HCT116 (cell line): Measurements from ENCODE around the gene TBX20. TPM values are rescaled to one million over a fixed set of nuclear protein-coding genes. Genes with fewer than 3 reads are reported as not detected.

Experiments
- ATAC-seq: fragments of 200-7000 bp; cut with Tn5 transposase; 2 replicates; pipeline ENCODE4 v1.9.1; 2020; ENCODE audit warnings: mild to moderate bottlenecking, moderate library complexity
- BruUV-seq: library from RNA; stranded (reverse); fragments of 400-500 nt; replicated peaks from 2 replicates; lab custom pipeline; 2021; lab: Mats Ljungman, UMichigan
- CTCF ChIA-PET: fragments of 300-600 bp; sonication (Branson Sonifier 250); formaldehyde crosslinking; loops from one replicate; lab custom pipeline; 2021; ENCODE audit warnings: antibody characterized with exemption; lab: Charles Lee
- POLR2A ChIA-PET: fragments of 300-600, 350-600 bp; sonication (Branson Sonifier 250); formaldehyde crosslinking; loops from one replicate; lab custom pipeline; 2021; ENCODE audit warnings: antibody characterized with exemption; lab: Charles Lee
- RAD21 ChIA-PET, 2 experiments: fragments of 300-600 bp; sonication (Branson Sonifier 250); formaldehyde crosslinking; loops; one replicate each; lab custom pipeline; 2023; ENCODE audit warnings: low total read pairs in 2 of 2; ENCODE audit not compliant: uncharacterized antibody in 2 of 2, unreplicated experiment in 2 of 2, low non-redundant PET in 1 of 2; lab: Charles Lee
- DNase-seq: peaks from one replicate; pipeline ENCODE4 v3.0.0-alpha.2; 2010; ENCODE audit warnings: low read depth, low spot score
- H2AFZ ChIP-seq: fragments of 200-600 bp; shearing (Covaris generic), sonication (generic); 2 replicates; pipeline ENCODE4 v1.6.1; 2017; ENCODE audit warnings: low read depth, mixed run types, mixed read lengths, antibody characterized with exemption, low read length; ENCODE audit not compliant: poor library complexity, severe bottlenecking
- H3K27ac ChIP-seq: 2 replicates; pipeline ENCODE4 v1.5.1; 2012; ENCODE audit warnings: low read depth, low read length
- H3K27me3 ChIP-seq: fragments of 200-600 bp; sonication (generic); 2 replicates; pipeline ENCODE4 v1.6.1; 2016; ENCODE audit warnings: mixed run types, low read length, mixed read lengths; ENCODE audit not compliant: insufficient read depth
- H3K36me3 ChIP-seq, 2 experiments: fragments of 200-500 bp in 1 of 2; fragments of 200-600 bp in 1 of 2; sonication (Bioruptor generic) in 1 of 2; sonication (generic) in 1 of 2; 2 replicates each; pipeline versions ENCODE4 v1.5.1 to v1.6.1; 2014 to 2016; ENCODE audit warnings: low read length in 2 of 2, inconsistent platforms in 1 of 2, mixed read lengths in 1 of 2, mixed run types in 1 of 2; ENCODE audit not compliant: insufficient read depth in 2 of 2, control insufficient read depth in 1 of 2
- H3K4me1 ChIP-seq, 2 experiments: fragments of 200-600 bp in 1 of 2; sonication (generic) in 1 of 2; 2 replicates each; pipeline versions ENCODE4 v1.5.1 to v1.6.1; 2012 to 2017; ENCODE audit warnings: low read length in 2 of 2, inconsistent platforms in 1 of 2, mild to moderate bottlenecking in 1 of 2, mixed read lengths in 1 of 2, mixed run types in 1 of 2, moderate library complexity in 1 of 2; ENCODE audit not compliant: insufficient read depth in 2 of 2, control insufficient read depth in 1 of 2
- H3K4me2 ChIP-seq: fragments of 200-600 bp; sonication (generic); 2 replicates; pipeline ENCODE4 v1.6.1; 2017; ENCODE audit warnings: mixed run types, low read length, mixed read lengths
- H3K4me3 ChIP-seq, 2 experiments: fragments of 200-600 bp in 1 of 2; sonication (generic) in 1 of 2; replicated peaks in 1 of 2; 2 replicates each; pipeline ENCODE4 v1.5.1; 2011 to 2016; ENCODE audit warnings: low read length in 2 of 2, control low read depth in 1 of 2, low read depth in 1 of 2, mild to moderate bottlenecking in 1 of 2, mixed read lengths in 1 of 2, mixed run types in 1 of 2
- H3K79me2 ChIP-seq: fragments of 200-600 bp; sonication (generic); 2 replicates; pipeline ENCODE4 v1.6.1; 2017; ENCODE audit warnings: mild to moderate bottlenecking, mixed run types, low read length, moderate library complexity, mixed read lengths; ENCODE audit not compliant: insufficient read depth
- H3K9ac ChIP-seq: fragments of 200-600 bp; sonication (generic); 2 replicates; pipeline ENCODE4 v1.6.1; 2016; ENCODE audit warnings: low read length, mixed read lengths
- H3K9me2 ChIP-seq: fragments of 200-600 bp; sonication (generic), shearing (Covaris generic); 2 replicates; pipeline ENCODE4 v1.6.1; 2017; ENCODE audit warnings: mixed run types, mild to moderate bottlenecking, moderate library complexity; ENCODE audit not compliant: insufficient read depth
- H3K9me3 ChIP-seq, 2 experiments: fragments of 200-500 bp in 1 of 2; fragments of 200-600 bp in 1 of 2; sonication (Bioruptor generic) in 1 of 2; sonication (generic) in 1 of 2; 2 replicates each; pipeline ENCODE4 v1.6.1; 2014 to 2017; ENCODE audit warnings: low read length in 2 of 2, mixed read lengths in 2 of 2, inconsistent platforms in 1 of 2, low read depth in 1 of 2, mild to moderate bottlenecking in 1 of 2, mixed run types in 1 of 2, moderate library complexity in 1 of 2; ENCODE audit not compliant: control insufficient read depth in 1 of 2, insufficient read depth in 1 of 2
- H4K20me1 ChIP-seq: fragments of 200-600 bp; sonication (generic), shearing (Covaris generic); 2 replicates; pipeline ENCODE4 v1.6.1; 2017; ENCODE audit warnings: mixed run types, mild to moderate bottlenecking, moderate library complexity; ENCODE audit not compliant: insufficient read depth
- CBX3 ChIP-seq: IDR thresholded peaks from 2 replicates; pipeline ENCODE4 v1.6.1; 2012; ENCODE audit warnings: low read depth
- CEBPB ChIP-seq: IDR thresholded peaks from 2 replicates; pipeline ENCODE4 v1.6.1; 2012; ENCODE audit warnings: low read depth
- EGR1 ChIP-seq: IDR thresholded peaks from 2 replicates; pipeline ENCODE4 v1.6.1; 2012; ENCODE audit warnings: low read depth
- ELF1 ChIP-seq: IDR thresholded peaks from 2 replicates; pipeline ENCODE4 v1.6.1; 2012; ENCODE audit warnings: low read depth, borderline replicate concordance
- EZH2phosphoT487 ChIP-seq: fragments of 200-600 bp; IDR thresholded peaks from 2 replicates; pipeline ENCODE4 v1.6.1; 2018; ENCODE audit warnings: antibody characterized with exemption, borderline replicate concordance
- FOSL1 ChIP-seq: IDR thresholded peaks from 2 replicates; pipeline ENCODE4 v1.6.1; 2012; ENCODE audit warnings: low read depth
- JUND ChIP-seq: IDR thresholded peaks from 2 replicates; pipeline ENCODE4 v1.6.1; 2012
- RAD21 ChIP-seq: IDR thresholded peaks from 2 replicates; pipeline ENCODE4 v1.6.1; 2012; ENCODE audit warnings: low read depth, mild to moderate bottlenecking
- SIN3A ChIP-seq: IDR thresholded peaks from 2 replicates; pipeline ENCODE4 v1.6.1; 2012; ENCODE audit warnings: low read depth
- SRF ChIP-seq: IDR thresholded peaks from 2 replicates; pipeline ENCODE4 v1.6.1; 2012; ENCODE audit warnings: low read depth
- TCF7L2 ChIP-seq: IDR thresholded peaks from 2 replicates; pipeline ENCODE4 v1.7.0; 2011; ENCODE audit warnings: borderline replicate concordance, inconsistent platforms; ENCODE audit not compliant: insufficient read depth, insufficient read length; ENCODE audit errors: extremely low read depth
- YY1 ChIP-seq: IDR thresholded peaks from 2 replicates; pipeline ENCODE4 v1.6.1; 2011; ENCODE audit warnings: low read length, low read depth, moderate library complexity, mild to moderate bottlenecking; ENCODE audit not compliant: insufficient replicate concordance; ENCODE audit errors: extremely low read depth
- ZFX ChIP-seq: fragments of 450-650 bp; IDR thresholded peaks from 2 replicates; pipeline ENCODE4 v1.6.1; 2017
- ZNF274 ChIP-seq: fragments of 200-500 bp; sonication (Bioruptor generic); IDR thresholded peaks from 2 replicates; pipeline ENCODE4 v1.6.1; 2014; ENCODE audit warnings: mild to moderate bottlenecking, low read depth, low read length, inconsistent platforms
- intact Hi-C: fragments of 100-400 bp; cut with micrococcal nuclease; formaldehyde crosslinking; loops from 2 replicates; pipeline ENCODE4 v1.10.0; 2022
- total RNA-seq: library from RNA; stranded (reverse); gene quantifications from one replicate; pipeline ENCODE4 v1.2.1, GENCODE V29; 2021; ENCODE audit not compliant: unreplicated experiment
- TF ChIP-seq, protein P1 (sequence below): IDR thresholded peaks from 2 replicates; pipeline ENCODE4 v1.6.1; 2012
- TF ChIP-seq, protein P2 (sequence below): IDR thresholded peaks from 2 replicates; pipeline ENCODE4 v1.6.1; 2011; ENCODE audit warnings: mild to moderate bottlenecking, low read length, moderate library complexity; ENCODE audit not compliant: insufficient replicate concordance; ENCODE audit errors: extremely low read depth
- TF ChIP-seq, protein P3 (sequence below): IDR thresholded peaks from 2 replicates; pipeline ENCODE4 v1.6.1; 2012; ENCODE audit warnings: low read depth
- TF ChIP-seq, protein P4 (sequence below), 3 experiments: fragments of 200-600 bp in 1 of 3; sonication (generic) in 1 of 3; IDR thresholded peaks in 2 of 3; conservative IDR thresholded peaks in 1 of 3; 2 replicates each; pipeline ENCODE4 v1.5.1; 2012 to 2017; ENCODE audit warnings: low read depth in 2 of 3, low read length in 2 of 3, antibody characterized with exemption in 1 of 3, borderline replicate concordance in 1 of 3, control low read depth in 1 of 3, mild to moderate bottlenecking in 1 of 3, mixed read lengths in 1 of 3, mixed run types in 1 of 3, moderate library complexity in 1 of 3; ENCODE audit not compliant: insufficient read depth in 1 of 3

Gene TBX20
- total RNA-seq, 1 experiment from 2014 or later: not detected

DNA sequence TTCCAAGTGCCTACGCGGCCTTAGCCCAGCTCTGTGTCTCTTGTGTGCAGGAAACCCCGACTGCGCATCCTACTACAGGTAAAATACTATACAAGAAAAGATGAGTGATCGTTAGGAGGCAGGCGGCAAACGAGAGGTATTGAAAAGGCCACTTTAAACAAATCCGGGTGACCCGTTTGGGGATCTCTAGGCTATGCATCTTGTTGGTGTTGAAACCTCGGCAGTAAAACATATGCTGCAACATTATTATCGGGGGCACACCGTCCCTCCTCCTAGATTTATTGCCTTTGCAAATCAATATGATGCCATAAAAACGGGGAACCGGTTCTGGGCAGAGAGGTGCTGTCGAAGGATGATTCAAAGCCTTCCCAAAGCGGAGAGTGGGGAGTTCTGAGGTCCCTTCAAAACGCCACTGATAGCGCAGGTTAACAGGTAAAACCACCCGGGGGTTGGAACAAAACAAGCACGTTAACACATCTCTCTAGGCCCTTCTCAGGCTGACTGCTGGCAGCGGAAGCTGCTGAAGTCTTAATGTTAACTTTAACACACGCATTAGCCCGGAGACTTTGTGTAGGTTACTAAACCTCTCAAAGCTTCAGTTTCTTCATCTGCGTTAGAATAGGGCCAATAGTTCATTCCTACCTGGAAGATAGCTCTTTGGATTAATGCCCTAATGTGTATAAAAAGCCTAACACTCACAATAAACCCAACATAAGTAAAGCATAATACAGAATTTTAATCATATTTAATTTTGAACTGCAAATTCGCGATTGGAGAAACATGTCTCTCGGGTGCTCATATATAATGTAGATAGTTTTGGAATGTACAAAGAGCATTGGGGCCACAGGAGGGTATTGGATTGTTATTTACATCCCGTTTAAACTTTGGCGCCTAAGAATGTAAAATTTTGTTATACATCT lies 2.6 kb upstream of the TBX20 start:
- H3K9me2 ChIP-seq: no peaks in the 10 kb centered on the region
- intact Hi-C loops: no loop called here
- ChIA-PET RAD21 (no interaction called here), POLR2A (no interaction called here), CTCF (no interaction called here)
- no peaks in the 10 kb centered on the region for H3K36me3 ChIP-seq
- H3K4me1 ChIP-seq: no peaks in the 10 kb centered on the region
- DNase-seq (no peak), ATAC-seq (no peak)
- BruUV-seq: no TSS peak
- H3K9ac ChIP-seq: no peak overlapping the region
- no peak for TF ChIP-seq TCF7L2
- TF ChIP-seq CBX3: no peak
- no peak for TF ChIP-seq CEBPB
- TF ChIP-seq YY1: no peak
- TF ChIP-seq SRF: no peak
- no peak for TF ChIP-seq ZNF274
- TF ChIP-seq ZFX: no peak
- TF ChIP-seq, protein P1, sequence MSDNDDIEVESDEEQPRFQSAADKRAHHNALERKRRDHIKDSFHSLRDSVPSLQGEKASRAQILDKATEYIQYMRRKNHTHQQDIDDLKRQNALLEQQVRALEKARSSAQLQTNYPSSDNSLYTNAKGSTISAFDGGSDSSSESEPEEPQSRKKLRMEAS: no peak
- TF ChIP-seq, protein P2, sequence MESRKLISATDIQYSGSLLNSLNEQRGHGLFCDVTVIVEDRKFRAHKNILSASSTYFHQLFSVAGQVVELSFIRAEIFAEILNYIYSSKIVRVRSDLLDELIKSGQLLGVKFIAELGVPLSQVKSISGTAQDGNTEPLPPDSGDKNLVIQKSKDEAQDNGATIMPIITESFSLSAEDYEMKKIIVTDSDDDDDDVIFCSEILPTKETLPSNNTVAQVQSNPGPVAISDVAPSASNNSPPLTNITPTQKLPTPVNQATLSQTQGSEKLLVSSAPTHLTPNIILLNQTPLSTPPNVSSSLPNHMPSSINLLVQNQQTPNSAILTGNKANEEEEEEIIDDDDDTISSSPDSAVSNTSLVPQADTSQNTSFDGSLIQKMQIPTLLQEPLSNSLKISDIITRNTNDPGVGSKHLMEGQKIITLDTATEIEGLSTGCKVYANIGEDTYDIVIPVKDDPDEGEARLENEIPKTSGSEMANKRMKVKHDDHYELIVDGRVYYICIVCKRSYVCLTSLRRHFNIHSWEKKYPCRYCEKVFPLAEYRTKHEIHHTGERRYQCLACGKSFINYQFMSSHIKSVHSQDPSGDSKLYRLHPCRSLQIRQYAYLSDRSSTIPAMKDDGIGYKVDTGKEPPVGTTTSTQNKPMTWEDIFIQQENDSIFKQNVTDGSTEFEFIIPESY: no peak
- TF ChIP-seq, protein P3, sequence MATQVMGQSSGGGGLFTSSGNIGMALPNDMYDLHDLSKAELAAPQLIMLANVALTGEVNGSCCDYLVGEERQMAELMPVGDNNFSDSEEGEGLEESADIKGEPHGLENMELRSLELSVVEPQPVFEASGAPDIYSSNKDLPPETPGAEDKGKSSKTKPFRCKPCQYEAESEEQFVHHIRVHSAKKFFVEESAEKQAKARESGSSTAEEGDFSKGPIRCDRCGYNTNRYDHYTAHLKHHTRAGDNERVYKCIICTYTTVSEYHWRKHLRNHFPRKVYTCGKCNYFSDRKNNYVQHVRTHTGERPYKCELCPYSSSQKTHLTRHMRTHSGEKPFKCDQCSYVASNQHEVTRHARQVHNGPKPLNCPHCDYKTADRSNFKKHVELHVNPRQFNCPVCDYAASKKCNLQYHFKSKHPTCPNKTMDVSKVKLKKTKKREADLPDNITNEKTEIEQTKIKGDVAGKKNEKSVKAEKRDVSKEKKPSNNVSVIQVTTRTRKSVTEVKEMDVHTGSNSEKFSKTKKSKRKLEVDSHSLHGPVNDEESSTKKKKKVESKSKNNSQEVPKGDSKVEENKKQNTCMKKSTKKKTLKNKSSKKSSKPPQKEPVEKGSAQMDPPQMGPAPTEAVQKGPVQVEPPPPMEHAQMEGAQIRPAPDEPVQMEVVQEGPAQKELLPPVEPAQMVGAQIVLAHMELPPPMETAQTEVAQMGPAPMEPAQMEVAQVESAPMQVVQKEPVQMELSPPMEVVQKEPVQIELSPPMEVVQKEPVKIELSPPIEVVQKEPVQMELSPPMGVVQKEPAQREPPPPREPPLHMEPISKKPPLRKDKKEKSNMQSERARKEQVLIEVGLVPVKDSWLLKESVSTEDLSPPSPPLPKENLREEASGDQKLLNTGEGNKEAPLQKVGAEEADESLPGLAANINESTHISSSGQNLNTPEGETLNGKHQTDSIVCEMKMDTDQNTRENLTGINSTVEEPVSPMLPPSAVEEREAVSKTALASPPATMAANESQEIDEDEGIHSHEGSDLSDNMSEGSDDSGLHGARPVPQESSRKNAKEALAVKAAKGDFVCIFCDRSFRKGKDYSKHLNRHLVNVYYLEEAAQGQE: no peak
- TF ChIP-seq RAD21: no peak
- TF ChIP-seq EZH2phosphoT487: no peak
- no peak for TF ChIP-seq ELF1
- no peak for TF ChIP-seq JUND
- TF ChIP-seq SIN3A: no peak
- TF ChIP-seq EGR1: no peak
- TF ChIP-seq, protein P4, sequence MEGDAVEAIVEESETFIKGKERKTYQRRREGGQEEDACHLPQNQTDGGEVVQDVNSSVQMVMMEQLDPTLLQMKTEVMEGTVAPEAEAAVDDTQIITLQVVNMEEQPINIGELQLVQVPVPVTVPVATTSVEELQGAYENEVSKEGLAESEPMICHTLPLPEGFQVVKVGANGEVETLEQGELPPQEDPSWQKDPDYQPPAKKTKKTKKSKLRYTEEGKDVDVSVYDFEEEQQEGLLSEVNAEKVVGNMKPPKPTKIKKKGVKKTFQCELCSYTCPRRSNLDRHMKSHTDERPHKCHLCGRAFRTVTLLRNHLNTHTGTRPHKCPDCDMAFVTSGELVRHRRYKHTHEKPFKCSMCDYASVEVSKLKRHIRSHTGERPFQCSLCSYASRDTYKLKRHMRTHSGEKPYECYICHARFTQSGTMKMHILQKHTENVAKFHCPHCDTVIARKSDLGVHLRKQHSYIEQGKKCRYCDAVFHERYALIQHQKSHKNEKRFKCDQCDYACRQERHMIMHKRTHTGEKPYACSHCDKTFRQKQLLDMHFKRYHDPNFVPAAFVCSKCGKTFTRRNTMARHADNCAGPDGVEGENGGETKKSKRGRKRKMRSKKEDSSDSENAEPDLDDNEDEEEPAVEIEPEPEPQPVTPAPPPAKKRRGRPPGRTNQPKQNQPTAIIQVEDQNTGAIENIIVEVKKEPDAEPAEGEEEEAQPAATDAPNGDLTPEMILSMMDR (IDR thresholded peaks at IDR 0.05 in 2 of 3, conservative IDR thresholded peaks at IDR 0.05 in 1 of 3; ENCODE audit: borderline replicate concordance in 1 of 3, insufficient read depth in 1 of 3, low read depth in 2 of 3, low read length in 2 of 3): no peak
- TF ChIP-seq FOSL1: no peak
- H3K4me3 ChIP-seq: no peak overlapping the region
- no peaks in the 10 kb centered on the region for H4K20me1 ChIP-seq
- H3K4me2 ChIP-seq: no peak overlapping the region
- H3K27ac ChIP-seq: no peak overlapping the region
- H3K27me3 ChIP-seq: peaks cover 13% of the 10 kb centered on the region
- H3K79me2 ChIP-seq: no peaks in the 10 kb centered on the region
- no peak overlapping the region for H2AFZ ChIP-seq
- no peaks in the 10 kb centered on the region for H3K9me3 ChIP-seq
